ENCODE data around the gene ADAM19. TPM values are rescaled to one million over a fixed set of nuclear protein-coding genes. Genes with fewer than 3 reads are reported as not detected.
A peak's percentile ranks its signal among the peaks of the same experiment; 100 is the strongest.

ADAM19 gene
- total and polyA plus RNA-seq, 2 experiments from 2014 or later, result 9.1 to 13.2 TPM

DNA sequence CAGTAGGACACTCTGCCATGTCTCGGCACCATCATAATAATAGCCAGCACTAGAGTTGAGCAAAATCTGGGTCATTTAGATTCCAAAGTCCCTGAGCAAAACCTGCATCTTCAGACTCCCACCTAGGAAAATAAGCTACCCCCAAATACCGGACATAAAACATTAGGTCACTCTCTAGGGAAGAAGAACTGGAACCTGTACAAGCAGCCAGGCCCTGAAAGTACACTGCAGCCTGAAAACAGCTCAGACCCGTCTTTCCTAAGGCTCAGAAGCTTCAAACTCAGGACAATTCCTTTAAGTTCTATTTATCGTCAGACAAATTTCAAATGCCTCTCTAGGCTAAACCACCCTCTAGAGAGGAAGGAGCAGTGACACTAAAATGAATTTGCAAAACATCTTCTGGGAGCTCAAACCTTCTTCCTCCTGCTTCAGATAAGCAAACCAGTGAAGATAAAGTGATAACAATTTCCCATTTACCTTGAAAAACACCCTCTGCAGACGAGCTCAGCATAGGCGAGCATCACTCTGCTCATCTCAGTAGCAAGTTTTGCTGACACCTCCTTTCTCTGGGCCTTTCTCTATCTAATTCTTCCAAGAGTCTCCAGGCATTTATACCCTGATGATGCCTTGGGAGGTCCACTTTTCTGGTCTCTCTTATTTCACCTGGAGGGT, 34.0 kb downstream of the ADAM19 start (continued):
- TF ChIP-seq, protein P1, sequence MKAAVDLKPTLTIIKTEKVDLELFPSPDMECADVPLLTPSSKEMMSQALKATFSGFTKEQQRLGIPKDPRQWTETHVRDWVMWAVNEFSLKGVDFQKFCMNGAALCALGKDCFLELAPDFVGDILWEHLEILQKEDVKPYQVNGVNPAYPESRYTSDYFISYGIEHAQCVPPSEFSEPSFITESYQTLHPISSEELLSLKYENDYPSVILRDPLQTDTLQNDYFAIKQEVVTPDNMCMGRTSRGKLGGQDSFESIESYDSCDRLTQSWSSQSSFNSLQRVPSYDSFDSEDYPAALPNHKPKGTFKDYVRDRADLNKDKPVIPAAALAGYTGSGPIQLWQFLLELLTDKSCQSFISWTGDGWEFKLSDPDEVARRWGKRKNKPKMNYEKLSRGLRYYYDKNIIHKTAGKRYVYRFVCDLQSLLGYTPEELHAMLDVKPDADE (IDR thresholded peaks at IDR 0.05), result no peak
- TF ChIP-seq, protein P2, sequence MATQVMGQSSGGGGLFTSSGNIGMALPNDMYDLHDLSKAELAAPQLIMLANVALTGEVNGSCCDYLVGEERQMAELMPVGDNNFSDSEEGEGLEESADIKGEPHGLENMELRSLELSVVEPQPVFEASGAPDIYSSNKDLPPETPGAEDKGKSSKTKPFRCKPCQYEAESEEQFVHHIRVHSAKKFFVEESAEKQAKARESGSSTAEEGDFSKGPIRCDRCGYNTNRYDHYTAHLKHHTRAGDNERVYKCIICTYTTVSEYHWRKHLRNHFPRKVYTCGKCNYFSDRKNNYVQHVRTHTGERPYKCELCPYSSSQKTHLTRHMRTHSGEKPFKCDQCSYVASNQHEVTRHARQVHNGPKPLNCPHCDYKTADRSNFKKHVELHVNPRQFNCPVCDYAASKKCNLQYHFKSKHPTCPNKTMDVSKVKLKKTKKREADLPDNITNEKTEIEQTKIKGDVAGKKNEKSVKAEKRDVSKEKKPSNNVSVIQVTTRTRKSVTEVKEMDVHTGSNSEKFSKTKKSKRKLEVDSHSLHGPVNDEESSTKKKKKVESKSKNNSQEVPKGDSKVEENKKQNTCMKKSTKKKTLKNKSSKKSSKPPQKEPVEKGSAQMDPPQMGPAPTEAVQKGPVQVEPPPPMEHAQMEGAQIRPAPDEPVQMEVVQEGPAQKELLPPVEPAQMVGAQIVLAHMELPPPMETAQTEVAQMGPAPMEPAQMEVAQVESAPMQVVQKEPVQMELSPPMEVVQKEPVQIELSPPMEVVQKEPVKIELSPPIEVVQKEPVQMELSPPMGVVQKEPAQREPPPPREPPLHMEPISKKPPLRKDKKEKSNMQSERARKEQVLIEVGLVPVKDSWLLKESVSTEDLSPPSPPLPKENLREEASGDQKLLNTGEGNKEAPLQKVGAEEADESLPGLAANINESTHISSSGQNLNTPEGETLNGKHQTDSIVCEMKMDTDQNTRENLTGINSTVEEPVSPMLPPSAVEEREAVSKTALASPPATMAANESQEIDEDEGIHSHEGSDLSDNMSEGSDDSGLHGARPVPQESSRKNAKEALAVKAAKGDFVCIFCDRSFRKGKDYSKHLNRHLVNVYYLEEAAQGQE (IDR thresholded peaks at IDR 0.05; ENCODE audit: unreplicated experiment), result no peak

DNA sequence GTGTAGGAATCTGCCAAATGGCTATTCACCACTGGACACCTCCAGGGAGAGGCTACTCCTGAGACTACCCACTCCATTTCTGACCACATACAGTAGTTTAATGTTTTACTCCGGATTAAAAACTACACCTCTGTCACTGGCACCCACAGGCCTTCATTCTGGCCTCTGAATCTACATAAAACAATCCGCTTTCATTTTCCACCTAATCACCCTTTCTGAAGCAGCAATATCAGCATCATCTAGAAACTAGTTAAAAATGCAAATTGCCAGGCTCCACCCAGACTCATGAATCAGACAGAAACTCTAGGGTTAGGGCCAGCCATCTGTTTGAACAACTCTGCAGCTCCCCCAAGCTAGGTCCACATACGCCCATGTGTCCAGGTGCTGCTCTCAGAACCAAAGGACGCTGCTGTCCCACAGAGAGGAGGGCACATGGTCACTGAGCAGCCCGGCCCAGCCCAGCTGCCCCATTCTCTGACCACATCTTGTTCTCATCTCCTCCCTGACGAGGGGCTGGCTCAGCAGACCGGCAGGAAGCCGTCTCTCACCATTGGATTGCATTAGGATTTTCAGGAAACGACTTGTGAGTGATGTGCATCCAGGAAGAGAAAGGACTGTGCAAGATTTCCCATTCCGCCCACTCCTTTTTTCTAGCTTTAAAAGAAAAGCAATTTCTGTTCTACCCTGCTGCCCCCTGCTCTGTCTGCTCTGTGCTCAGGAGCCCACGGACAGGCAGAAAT, 34.7 kb downstream of the ADAM19 start:
- no peak overlapping the region for H3K27ac ChIP-seq (ENCODE audit: low read depth)
- no peaks in the 10 kb centered on the region for H3K27me3 ChIP-seq (ENCODE audit: insufficient read depth)
- peak; percentile 31; the same call in 1 of the 3 replicates for ATAC-seq
- H3K27ac Mint-ChIP-seq, result peak overlapping the region; percentile 22; the same call in 1 of the 2 replicates
- no peak overlapping the region for H2AFZ ChIP-seq
- H3K79me2 ChIP-seq (replicated peaks; ENCODE audit: insufficient read depth), result 0 out of 2 replicates have a peak, but pooled peaks cover 7% of the 10 kb centered on the region
- H4K20me1 ChIP-seq (replicated peaks; ENCODE audit: insufficient read depth), result peaks cover 3% of the 10 kb centered on the region; the same call in 1 of the 2 replicates
- no peak overlapping the region; the same call in 1 of the 2 replicates for H3K4me2 ChIP-seq
- H3K27me3 Mint-ChIP-seq (ENCODE audit: insufficient read depth, low read depth, poor library complexity), result no peaks in the 10 kb centered on the region
- no peak for DNase-seq (ENCODE audit: low spot score)
- peaks cover 4% of the 10 kb centered on the region; the same call in 1 of the 2 replicates for H3K4me1 ChIP-seq (ENCODE audit: insufficient read depth)
- H3K9me3 Mint-ChIP-seq, result no peaks in the 10 kb centered on the region
- no peak overlapping the region for H3K4me3 ChIP-seq
- H3K4me3 Mint-ChIP-seq, result no peak overlapping the region; the same call in 2 of the 3 replicates
- no peaks in the 10 kb centered on the region for H3K36me3 ChIP-seq (ENCODE audit: insufficient read depth)
- no peaks in the 10 kb centered on the region for H3F3A ChIP-seq (replicated peaks; ENCODE audit: low read depth)
- H3K9me2 ChIP-seq (ENCODE audit: insufficient read depth), result no peaks in the 10 kb centered on the region
- H3K4me1 Mint-ChIP-seq, result peaks cover 15% of the 10 kb centered on the region
- peaks cover 7% of the 10 kb centered on the region for H3K36me3 Mint-ChIP-seq (ENCODE audit: low read depth)
- TF ChIP-seq, protein P2 (IDR thresholded peaks at IDR 0.05; ENCODE audit: unreplicated experiment), result no peak
- no peak for TF ChIP-seq EZH2 (IDR thresholded peaks at IDR 0.05; ENCODE audit: low read depth, unreplicated experiment)
- TF ChIP-seq CREB1 (CRISPR knock-in tag; IDR thresholded peaks at IDR 0.05; ENCODE audit: low read depth), result no peak
- no peak for TF ChIP-seq ZNF114 (CRISPR knock-in tag; IDR thresholded peaks at IDR 0.05)
- TF ChIP-seq NANOG (IDR thresholded peaks at IDR 0.05; ENCODE audit: borderline replicate concordance), result no peak
- no peak for TF ChIP-seq ZNF331 (CRISPR knock-in tag; IDR thresholded peaks at IDR 0.05; ENCODE audit: low read depth)
- TF ChIP-seq JUNB (IDR thresholded peaks at IDR 0.05; ENCODE audit: unreplicated experiment), result no peak
- no peak for TF ChIP-seq EZH2phosphoT487 (IDR thresholded peaks at IDR 0.05; ENCODE audit: unreplicated experiment)
- TF ChIP-seq POLR2AphosphoS5 (IDR thresholded peaks at IDR 0.05; ENCODE audit: low read depth), result no peak

Data from GM23338 (cell line).